Measurements from ENCODE around the gene PAPOLB. TPM values are rescaled to one million over a fixed set of nuclear protein-coding genes. Genes with fewer than 3 reads are reported as not detected.

The PAPOLB gene
- total and polyA plus RNA-seq, 2 of the 8 experiments (the other 6 are each of a cell fraction or from before 2014, with no cell fraction given) = 0.02 to 0.15 TPM

- Histone ChIP-seq H3K79me2 (ENCODE audit: control insufficient read depth in 1 of 2, insufficient read depth in 2 of 2, low read length in 2 of 2) (no peaks in the 10 kb centered on the region), H3K14ac (ENCODE audit: insufficient read length) (no peak overlapping the region), H4K5ac (ENCODE audit: insufficient read length, low read depth, low read length) (no peak overlapping the region), H3K36me3 (ENCODE audit: control insufficient read depth in 2 of 4, insufficient read depth in 4 of 4, low read length in 3 of 4) (no peaks in the 10 kb centered on the region), H3K23ac (ENCODE audit: insufficient read length) (no peak overlapping the region), H4K91ac (replicated peaks; ENCODE audit: insufficient read length, low read length) (no peak overlapping the region), H3K23me2 (ENCODE audit: low read depth, low read length) (peaks cover 2% of the 10 kb centered on the region; the same call in 1 of the 2 replicates), H3K4ac (replicated peaks; ENCODE audit: insufficient read length, low read depth, low read length) (no peak overlapping the region), H2BK15ac (ENCODE audit: low read length) (no peak overlapping the region), H3K9ac (replicated peaks in 1 of 4; ENCODE audit: extremely low read depth in 1 of 4, low read depth in 3 of 4, low read length in 3 of 4) (no peak overlapping the region), H3K18ac (ENCODE audit: extremely low read depth, low read length) (no peak overlapping the region), H2AFZ (ENCODE audit: low read length) (no peak overlapping the region), H3K4me1 (replicated peaks in 1 of 4; ENCODE audit: control insufficient read depth in 3 of 4, insufficient read depth in 4 of 4, low read length in 3 of 4) (no peaks in the 10 kb centered on the region; a peak in 1 of 7 replicates), H4K20me1 (replicated peaks in 1 of 2; ENCODE audit: control insufficient read depth in 1 of 2, insufficient read depth in 2 of 2, low read length in 2 of 2) (no peaks in the 10 kb centered on the region), H2AK5ac (ENCODE audit: low read depth, low read length) (no peak overlapping the region), H2BK5ac (ENCODE audit: low read depth, low read length) (no peak overlapping the region), H3K4me2 (ENCODE audit: insufficient read depth in 1 of 2, low read depth in 2 of 2, low read length in 2 of 2) (no peak overlapping the region), H2BK20ac (ENCODE audit: low read length) (no peak overlapping the region), H3K9me3 (ENCODE audit: insufficient read depth in 2 of 2, low read depth in 1 of 2, low read length in 1 of 2) (peaks cover 2 to 13% of the 10 kb centered on the region in 2 experiments; a peak in 2 of 4 replicates), H2BK12ac (ENCODE audit: low read depth, low read length) (no peak overlapping the region), H3K79me1 (ENCODE audit: low read depth, low read length) (no peaks in the 10 kb centered on the region), H3K27ac (ENCODE audit: low read depth, low read length) (no peak overlapping the region), H3K4me3 (ENCODE audit: extremely low read depth in 1 of 4, insufficient read depth in 2 of 4, low read depth in 3 of 4, low read length in 4 of 4) (no peak overlapping the region), H2BK120ac (replicated peaks; ENCODE audit: low read depth, low read length) (no peak overlapping the region), H3K27me3 (replicated peaks in 1 of 4; ENCODE audit: control insufficient read depth in 3 of 4, extremely low read depth in 1 of 4, insufficient read depth in 3 of 4, low read length in 3 of 4) (no peaks in the 10 kb centered on the region), H3K56ac (replicated peaks; ENCODE audit: insufficient read length, low read depth, low read length) (no peak overlapping the region), H4K8ac (ENCODE audit: extremely low read depth, insufficient read depth, low read length) (no peak overlapping the region)
- no peak for DNase-seq (ENCODE audit: low read depth in 1 of 2, low spot score in 2 of 2)
- no peak for FAIRE-seq
- WGBS, 2 experiments (ENCODE audit: extremely low coverage in 1 of 2, insufficient coverage in 1 of 2, insufficient read length in 1 of 2, insufficient replicate concordance in 2 of 2, low coverage in 1 of 2, low lambda C conversion rate in 2 of 2, missing lambda C conversion rate in 1 of 2) = 84% methylated on average over 11 of the region's 11 CpGs; no CpG with 5 or more reads in 1 of the 2 experiments
- POLR2A ChIA-PET (ENCODE audit: partially characterized antibody) = no interaction called here
- TF ChIP-seq TAF1 (IDR thresholded peaks at IDR 0.05; ENCODE audit: low read depth, low read length) (no peak), CBX8 (IDR thresholded peaks at IDR 0.05; ENCODE audit: borderline replicate concordance, low read depth, low read length) (no peak), MAFK (IDR thresholded peaks at IDR 0.05; ENCODE audit: low read depth, low read length) (no peak), POLR2A (IDR thresholded peaks at IDR 0.05; ENCODE audit: control extremely low read depth in 1 of 2, low read depth in 2 of 2, low read length in 2 of 2) (no peak), POU5F1 (IDR thresholded peaks at IDR 0.05; ENCODE audit: low read depth, low read length) (no peak), PHF8 (conservative IDR thresholded peaks at IDR 0.05; ENCODE audit: low read depth, low read length) (no peak), SP1 (IDR thresholded peaks at IDR 0.05; ENCODE audit: low read depth, low read length) (no peak), JUND (IDR thresholded peaks at IDR 0.05; ENCODE audit: low read length) (no peak)
- CTCF ChIA-PET (ENCODE audit: partially characterized antibody) = interaction anchor here (3.5 kb wide), 1 partner anchor 11 kb away, joined by 16 read pairs; the partner anchor contains the start of gene RADIL
Measured at GRCh38 chr7:4895766-4896165, 33.9 kb upstream of the PAPOLB start.

Measured in H1 (cell line).